ENCODE results near the gene NEU4.
"Not testable (repeated sequence)": the region's sequence is repeated elsewhere in the genome, so short reads cannot be mapped to it uniquely, and the experiment has no call there.

Gene NEU4, protein sequence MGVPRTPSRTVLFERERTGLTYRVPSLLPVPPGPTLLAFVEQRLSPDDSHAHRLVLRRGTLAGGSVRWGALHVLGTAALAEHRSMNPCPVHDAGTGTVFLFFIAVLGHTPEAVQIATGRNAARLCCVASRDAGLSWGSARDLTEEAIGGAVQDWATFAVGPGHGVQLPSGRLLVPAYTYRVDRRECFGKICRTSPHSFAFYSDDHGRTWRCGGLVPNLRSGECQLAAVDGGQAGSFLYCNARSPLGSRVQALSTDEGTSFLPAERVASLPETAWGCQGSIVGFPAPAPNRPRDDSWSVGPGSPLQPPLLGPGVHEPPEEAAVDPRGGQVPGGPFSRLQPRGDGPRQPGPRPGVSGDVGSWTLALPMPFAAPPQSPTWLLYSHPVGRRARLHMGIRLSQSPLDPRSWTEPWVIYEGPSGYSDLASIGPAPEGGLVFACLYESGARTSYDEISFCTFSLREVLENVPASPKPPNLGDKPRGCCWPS

DNA sequence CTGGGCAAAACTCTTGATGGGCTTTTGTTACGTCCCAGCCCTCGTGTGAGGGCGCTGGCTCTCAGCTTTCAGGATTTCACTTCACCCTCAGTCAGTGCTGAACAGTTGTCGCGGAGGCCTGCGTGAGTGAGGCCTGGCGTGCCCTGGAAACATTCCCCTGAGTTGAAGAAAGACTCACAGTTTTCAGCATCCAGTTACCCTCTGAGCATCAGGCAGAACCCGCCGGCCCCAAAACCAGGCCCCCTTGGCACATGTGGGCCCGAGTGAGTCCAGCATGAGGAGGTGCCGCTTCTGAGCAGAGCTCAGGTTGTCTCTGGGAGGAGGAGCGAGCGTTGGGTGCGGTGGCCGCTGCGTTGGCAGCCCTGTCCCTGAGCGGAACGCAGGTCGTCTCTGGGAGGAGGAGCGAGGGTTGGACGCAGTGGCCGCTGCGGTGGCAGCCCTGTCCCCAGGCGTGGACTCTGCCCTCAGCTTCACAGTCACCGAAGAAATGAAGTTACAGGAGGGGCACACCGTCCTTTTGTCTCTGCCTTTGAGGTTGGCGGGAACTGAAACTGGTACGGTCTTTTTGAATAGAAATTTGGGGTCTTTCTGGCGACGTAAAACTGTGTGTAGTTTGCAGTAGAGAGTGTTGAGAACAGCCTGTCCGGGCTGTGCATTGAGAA lies at the start of gene NEU4:
TSS of gene NEU4 (plus strand) at position 473 of the 662 bp plus-strand sequence. CDS start 5,292 bp downstream, outside the sequence.
- no peak for DNase-seq

DNA sequence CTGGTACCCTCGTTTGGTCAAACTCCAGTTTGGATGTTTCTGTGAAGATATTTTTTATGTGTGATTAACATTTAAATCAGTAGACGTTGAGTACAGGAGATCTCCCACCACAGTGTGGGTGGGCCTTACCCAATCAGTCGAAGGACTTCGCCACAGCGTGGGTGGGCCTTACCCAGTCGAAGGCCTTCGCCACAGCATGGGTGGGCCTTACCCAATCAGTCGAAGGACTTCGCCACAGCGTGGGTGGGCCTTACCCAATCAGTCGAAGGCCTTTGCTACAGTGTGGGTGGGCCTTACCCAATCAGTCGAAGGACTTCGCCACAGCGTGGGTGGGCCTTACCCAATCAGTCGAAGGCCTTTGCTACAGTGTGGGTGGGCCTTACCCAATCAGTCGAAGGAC lies 49.1 kb upstream of the NEU4 start:
- DNase-seq, result not testable (repeated sequence)

DNA sequence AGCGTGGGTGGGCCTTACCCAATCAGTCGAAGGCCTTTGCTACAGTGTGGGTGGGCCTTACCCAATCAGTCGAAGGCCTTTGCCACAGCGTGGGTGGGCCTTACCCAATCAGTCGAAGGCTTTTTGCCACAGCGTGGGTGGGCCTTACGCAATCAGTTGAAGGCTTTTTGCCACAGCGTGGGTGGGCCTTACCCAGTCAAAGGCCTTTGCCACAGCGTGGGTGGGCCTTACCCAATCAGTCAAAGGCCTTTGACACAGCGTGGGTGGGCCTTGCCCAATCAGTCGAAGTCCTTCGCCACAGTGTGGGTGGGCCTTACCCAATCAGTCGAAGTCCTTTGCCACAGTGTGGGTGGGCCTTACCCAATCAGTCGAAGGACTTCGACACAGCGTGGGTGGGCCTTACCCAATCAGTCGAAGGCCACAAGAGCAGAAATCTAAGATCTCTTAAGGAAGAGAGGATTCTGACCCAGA lies 48.7 kb upstream of the NEU4 start:
- no peak for DNase-seq

DNA sequence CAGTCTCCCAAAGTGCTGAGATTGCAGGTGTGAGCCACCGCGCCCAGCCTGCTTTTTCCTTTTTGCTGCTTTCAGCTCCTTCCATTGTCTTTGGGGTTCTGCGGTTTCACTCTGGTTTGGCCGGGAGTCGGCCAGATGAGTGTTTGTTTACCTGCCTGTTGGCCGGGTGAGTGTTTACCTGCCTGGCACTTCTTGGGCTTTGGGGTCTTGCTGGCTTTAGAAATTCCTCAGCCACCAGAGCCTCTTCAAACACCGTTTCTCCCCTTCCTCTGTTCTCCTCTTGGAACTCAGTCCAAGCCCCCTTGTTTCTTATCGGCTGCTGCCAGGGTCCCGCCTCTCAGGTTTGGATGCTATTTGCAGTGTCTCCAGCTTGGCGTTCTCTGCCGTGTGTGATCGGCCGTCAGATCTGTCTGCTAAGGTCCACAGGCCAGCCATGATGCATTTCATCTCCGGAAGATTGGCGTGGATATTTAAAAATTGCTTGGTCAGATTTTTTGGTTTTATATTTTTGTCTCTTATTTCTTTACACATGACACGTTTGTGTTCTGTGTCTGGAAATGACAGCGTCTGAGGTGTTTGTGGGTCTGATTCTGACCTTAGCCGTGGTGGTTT lies 46.6 kb upstream of the NEU4 start:
- peak; percentile 15 for DNase-seq

DNA sequence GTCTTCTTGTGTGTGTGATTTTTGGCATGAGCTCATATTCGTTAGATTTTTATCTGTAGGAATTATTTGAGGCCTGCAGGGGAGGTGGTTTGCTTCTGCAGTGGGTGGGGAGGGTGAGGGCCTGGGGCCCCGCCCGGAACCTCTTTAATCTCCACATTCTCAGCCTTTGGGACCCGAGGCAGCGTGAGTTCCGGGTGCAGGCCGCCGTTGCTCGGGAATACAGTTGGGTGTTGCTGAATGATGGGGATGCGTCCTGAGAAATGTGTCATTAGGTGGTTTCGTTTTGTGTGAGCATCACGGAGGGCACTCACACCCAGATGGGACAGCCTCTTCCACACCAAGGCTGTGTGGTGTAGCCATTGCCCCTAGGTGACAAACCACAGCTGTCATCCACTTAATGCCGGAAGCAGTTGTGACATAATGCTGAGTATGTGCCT lies 46.0 kb upstream of the NEU4 start:
- DNase-seq, result peak; percentile 76

DNA sequence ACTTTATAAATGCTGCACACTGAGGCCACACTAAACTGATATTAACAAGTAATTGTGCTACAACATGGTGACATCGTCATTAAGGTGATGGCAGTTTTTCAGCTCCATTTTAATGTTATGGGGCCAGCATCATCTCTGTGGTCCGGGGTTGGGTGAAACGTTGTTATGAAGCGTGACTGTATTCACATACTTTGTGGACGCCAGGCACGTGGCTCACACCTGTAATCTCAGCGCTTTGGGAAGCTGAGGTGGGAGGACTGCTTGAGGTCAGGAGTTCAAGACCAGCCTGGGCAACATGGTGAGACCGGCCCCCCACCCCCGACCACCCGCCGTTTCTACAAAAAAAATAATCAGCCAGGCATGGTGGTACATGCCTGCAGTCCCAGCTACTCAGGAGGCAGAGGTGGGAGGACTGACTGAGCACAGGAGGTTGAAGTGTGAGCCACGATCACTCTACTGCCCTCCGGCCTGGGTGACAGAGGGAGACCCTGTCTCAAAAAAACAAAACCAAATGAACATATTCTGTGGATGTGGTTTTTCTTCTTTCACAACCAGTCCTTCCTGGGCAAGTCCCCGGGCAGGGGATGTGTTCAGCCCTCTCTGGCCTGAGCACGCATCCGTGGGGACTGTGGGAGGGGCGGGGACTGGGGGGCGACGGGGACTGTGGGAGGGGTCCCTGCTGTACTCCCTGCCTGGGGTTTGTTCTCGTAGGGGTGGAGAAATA lies 45.3 kb upstream of the NEU4 start:
- DNase-seq, result peak; percentile 22

DNA sequence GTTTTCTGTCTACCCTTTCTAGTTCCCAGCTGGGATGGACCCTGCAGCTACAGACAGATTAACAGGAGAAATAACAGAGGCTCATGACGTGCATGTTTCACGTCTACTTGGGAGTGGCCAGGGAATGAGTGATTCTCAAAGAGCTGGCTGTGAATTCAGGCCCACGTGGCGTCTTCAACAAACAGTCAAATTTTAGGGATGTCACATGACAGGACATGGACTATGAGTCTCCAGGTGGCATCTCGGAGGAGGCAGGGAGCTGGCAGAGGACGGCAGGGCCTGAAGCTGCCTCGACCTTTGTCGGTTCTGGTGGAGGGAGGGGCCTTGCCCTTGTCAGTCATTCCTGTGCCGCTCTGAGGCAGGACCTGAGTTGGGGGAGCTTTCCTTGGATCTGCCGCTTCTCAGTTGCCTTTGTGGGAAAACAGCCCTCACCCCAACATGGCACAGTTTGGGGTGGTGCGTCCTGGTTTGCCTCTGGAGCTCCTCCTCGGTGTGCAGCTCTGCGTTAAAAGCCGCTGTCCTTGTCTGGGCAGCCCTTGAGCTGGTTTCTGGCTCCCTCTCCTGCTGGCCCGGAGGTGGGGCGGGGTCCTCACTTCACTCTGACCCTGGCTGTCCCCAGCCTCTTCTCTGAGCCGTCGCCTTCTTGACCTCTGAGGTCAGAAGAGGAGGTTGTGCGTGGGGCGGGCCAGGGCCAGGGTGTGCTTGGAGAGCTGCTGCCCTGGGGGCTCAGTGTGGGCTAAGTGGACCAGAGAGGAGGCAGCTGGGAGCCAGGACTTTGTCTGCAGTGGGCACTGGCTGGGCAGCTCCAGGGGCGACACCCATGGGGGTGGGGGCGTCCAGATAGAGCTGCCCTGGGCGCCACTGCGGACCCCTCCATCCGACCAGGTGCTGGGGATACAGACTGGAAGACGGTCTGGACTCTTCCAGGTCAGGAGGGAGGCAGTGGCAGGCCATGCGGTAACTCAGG lies 44.4 kb upstream of the NEU4 start:
- peak; percentile 15 for DNase-seq

DNA sequence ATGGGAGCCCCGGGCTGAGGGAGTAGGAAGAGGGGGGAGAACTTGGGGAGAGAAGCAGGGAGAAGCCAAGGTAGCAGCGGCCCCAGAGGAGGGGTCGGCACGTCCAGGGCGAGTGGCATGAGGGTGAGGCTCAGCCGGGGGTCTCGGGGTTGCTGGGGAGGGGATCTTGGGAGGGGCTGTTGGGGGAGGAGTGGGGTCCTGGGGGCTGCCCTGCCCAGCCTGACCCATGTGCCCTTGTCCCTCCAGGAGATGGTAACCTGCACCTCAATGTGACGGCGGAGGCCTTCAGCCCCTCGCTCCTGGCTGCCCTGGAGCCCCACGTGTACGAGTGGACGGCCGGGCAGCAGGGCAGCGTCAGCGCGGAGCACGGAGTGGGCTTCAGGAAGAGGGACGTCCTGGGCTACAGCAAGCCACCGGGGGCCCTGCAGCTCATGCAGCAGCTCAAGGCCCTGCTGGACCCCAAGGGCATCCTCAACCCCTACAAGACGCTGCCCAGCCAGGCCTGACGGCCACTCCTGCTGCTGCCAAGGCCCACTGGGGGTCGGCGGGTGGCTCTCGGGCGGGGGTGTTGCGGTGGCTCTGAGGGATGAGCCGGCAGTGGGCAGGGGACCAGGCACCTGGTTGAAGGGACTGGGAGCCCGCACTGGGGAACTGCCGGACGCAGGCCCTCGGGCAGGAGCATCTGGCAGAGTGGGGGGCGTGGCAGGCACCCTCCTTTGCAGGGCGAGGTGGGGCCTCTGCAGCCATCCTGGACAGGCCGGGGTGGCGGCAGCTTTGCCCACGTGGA lies 41.3 kb upstream of the NEU4 start:
- DNase-seq, result no peak

DNA sequence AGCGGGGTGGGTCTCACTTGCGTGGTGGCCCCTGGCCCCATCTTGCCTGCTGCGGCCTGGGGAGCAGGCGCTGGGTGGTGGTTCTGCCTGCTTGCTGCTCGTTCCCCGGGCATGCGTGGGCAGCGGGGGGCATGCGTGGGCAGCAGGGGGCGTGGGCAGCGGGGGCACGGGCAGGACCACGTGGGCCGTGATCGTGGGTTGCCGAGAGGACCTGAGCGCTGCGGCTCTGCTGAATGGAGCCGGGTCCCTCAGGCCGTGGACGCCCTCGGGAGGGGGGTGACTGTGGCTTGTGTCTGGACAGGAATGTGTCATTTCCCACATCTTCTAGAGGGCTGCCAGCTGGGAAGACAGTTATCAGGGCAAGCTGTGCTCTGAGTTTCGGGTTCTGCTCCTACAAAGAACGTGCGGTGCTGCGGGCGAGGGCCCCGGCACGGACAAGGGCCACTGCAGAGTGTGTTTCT lies 40.7 kb upstream of the NEU4 start:
- DNase-seq, result no peak

DNA sequence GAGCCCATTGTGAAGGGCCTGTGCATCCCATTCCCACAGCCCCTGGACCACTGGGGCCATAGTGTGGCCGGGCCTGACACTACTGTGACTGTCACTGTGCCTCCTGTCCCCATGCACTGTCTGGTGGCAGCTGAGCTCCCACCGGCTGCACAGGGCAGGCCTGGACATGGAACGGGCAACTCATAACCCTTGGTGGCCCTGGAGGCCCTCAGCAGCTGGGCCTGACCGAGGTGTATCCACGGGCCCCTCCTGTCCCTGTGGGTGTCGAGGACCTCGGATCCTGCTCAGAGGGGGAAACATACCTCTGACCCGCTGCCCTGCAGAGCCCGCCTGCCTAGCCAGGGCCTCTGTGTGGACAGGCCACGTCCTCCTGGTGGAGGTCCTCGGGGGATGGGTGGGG lies 40.1 kb upstream of the NEU4 start:
- DNase-seq, result no peak

DNA sequence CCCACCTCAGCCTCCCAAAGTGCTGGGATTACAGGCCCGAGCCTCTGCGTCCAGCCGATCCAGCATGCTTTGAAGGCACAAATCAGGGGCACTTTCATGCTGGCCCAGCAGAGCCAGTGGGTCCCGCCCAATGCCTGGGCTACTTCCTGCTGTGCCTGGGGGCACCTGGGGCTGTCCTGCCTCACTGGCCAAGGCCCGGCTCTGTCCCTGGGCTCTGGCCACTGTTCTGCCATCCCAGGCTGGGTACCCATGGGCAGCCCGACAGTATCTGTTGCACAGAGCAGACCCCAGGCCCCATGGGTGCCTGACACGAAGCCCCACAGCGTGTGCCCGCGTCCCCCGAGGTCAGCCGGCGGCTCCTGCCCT lies 39.2 kb upstream of the NEU4 start:
- DNase-seq, result no peak

DNA sequence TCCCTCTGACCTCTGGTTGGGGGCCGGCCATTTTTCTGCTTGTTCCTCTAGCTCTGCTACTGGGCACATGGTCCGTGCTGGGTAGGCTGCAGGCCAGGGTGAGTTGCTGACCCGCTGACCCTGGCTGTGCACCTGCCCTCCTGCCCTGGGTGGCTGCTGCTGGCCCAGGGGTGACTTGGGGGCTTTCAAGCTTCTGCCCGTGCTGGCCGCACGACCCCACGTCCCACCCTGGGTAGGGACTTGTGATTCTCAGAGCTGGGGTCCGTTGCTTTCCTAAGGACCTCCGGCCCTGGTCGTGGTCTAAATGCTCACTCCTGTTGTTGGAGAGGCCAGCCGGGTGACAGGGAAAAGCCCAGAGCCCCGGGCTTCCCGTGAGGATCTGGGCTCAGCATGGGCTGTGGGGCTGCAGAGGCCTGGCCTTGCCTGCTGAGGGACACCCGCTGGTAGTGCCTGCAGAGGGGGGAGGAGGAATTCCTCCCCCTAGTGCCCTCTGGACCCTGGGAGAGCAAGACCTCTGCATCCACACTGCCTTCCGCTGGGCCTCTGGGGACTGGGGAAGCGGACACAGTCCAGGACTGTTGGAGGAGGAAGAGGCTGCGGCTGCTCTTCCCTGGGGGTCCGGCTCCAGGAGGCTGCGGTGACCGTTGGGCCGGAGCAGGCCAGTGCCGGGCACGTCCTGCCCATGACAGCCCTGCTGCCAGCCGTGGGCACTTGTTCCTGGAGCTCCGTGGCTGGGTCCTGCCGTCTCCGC lies 38.6 kb upstream of the NEU4 start:
- DNase-seq, result no peak

DNA sequence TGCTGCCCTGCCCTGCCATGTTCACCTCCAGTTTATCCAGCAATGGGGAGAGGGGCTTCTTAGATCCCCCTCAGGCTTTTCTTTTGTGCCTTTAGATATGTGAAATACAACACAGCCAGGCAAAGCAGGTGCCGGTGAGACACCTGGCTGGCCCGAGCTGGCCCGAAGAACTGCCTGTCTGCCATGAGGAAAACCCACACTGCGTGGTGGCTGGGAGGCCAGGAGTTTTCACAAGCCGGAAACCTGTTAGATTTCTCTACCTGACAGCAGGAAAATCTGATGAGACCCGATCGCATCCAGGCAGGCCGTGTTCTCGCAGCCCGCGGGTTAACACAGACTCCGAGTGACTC lies 38.1 kb upstream of the NEU4 start:
- no peak for DNase-seq

DNA sequence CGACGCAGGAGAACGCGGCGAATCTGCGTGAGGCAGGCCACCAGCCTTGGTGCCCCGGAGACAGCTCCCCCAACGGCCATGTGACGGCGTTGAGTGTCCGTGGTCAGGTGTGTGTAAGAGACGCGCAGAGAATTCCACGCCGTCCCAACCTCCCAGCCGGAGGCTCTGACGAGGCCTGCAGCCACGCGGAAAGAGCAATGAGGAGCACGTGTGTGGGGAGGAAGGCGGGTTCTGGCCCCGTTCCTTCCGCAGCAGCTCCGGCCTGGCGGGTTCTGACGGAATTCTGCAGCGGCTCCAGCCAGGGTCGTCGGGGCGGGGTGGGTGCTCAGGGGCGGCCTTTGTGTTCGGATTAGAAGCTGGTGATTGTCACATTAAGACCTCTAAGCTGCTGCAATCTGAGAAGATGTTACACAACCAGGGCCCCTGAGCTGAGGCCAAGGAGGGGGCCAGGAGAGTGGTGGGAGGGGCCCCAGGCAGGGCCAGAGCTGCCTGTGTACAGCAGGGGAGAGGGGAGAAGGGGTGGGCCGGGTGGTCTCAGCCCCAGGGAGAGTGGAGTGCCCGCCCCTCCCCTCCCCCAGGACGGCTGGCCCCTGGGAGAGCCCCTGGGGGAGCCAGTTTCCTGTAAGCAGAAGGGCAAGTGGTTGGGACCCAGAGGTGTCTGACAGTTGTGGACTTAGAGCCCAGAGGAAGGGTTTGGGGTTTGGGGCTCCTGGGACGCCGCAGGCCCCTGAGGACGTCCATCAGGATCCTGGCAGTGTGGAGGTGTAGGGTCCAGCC lies 37.5 kb upstream of the NEU4 start:
- no peak for DNase-seq

DNA sequence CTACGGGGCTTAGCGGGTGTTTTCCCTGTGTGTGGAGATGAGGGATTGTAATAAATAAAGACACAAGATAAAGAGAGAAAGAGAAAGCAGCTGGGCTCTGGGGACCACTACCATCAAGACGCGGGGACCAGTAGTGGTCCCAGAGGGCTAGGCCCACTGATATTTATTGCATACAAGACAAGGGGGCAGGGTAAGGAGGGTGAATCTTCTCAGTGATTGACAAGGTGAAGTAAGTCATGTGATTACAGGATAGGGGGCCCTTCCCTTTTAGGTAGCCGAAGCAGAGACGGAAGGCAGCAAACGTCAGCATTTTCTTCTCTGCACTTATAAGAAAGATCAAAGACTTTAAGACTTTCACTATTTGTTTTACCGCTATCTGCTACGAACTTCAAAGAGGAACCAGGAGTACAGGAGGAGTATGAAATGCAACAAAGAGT lies 36.9 kb upstream of the NEU4 start:
- no peak for DNase-seq

DNA sequence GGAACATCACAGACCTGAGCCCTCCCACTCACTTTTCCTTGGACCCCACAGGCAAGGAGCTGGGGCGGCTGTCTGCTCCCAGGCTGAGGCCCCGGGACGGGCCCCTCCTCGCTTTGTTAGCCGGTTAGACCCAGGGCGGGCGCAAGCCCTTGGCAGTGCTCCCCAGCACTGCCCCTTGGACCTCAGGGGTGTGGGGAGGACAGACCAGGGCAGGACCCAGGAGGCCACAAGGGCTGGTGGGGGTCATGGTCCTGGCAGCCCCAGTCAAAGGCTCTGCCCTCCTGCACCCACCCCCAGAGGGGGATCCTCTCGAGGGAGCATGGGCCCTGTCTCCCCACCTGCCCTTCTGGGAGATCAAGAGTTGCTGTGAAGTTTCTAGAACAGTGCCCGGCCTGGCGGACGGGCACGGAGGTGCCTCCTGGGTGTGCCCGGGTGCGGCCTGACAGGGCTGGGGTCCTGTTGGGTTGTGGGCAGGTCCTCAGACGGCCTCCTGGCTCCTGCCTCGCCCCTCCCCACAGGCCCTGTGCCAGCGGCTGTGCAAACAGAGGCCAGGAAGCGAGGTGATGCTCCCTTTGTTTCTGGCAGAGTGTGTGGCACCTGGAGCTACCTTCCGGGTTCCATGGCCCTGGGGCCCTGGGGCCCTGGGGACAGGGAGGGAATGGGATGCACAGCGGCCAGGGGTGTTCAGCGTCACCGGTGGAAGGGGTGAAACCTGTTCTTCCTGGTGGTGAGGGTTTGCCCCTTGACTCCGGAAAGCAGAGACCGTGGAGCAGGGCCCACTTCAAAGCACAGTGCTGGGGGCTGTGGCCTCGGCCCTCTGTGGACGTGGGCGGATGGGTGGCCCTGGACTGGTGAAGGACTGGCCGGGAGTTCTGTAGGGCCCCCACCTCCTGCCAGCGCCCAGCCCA lies 35.2 kb upstream of the NEU4 start:
- DNase-seq, result no peak

DNA sequence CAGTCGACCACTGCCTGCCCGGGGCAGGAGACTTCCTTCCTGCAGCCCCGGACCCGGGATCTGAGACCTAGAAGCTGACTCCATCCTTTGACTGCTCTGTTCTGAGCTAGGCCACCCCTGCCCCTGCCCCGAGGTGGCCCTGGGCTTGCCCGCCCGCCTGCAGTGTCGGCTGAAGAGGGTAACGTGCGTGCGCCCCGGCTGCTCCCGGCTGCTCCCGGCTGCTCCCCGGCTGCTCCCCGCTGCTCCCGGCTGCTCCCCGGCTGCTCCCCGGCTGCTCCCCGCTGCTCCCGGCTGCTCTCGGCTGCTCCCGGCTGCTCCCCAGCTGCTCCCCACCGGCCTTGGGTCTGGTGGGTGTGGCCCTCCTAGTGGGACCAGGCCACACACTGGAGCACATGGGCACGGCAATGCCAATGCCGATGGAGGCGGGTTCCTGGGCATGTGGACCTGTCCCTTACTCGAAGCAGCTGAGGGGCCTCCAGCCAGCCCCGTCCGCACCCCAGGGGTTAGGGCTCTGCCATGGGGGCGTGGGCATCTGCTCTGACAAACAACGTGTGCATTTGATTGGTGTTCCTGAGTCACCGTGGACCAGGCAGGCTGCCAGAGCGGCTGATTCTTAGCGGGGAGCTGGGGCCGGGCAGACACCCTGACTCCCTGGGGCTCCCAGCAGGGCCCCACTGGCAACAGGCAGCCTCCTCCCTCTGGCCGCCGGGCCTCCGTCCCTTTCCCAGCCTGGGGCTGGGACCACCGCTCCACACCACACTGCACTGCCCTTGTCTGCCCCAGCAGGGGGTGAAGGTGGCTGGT lies 34.4 kb upstream of the NEU4 start:
- DNase-seq, result no peak
